HepG2 (cell line): ENCODE data around the gene ZFP90. TPM values are rescaled to one million over a fixed set of nuclear protein-coding genes. Genes with fewer than 3 reads are reported as not detected.

Experiments
- FOSL1 ChIP-seq: sonication (generic); formaldehyde crosslinking; IDR thresholded peaks from 2 replicates; pipeline ENCODE4 v1.9.0; 2021; ENCODE audit warnings: missing genetic modification reagents, borderline replicate concordance
- HDAC2 ChIP-seq: sonication (generic); formaldehyde crosslinking; IDR thresholded peaks from 2 replicates; pipeline ENCODE4 v1.4.0; 2020; ENCODE audit warnings: missing genetic modification reagents
- MAFF ChIP-seq: IDR thresholded peaks from 2 replicates; pipeline ENCODE4 v1.6.1; 2011; ENCODE audit warnings: low read depth, low read length, improper control_type of control experiment
- PPARG ChIP-seq: conservative IDR thresholded peaks from 2 replicates; pipeline ENCODE4 v1.6.1; 2016; ENCODE audit warnings: missing biosample characterization, missing genetic modification reagents
- TERF1 ChIP-seq: sonication (generic); formaldehyde crosslinking; IDR thresholded peaks from 2 replicates; pipeline ENCODE4 v1.8.0; 2022; ENCODE audit warnings: mild to moderate bottlenecking, missing genetic modification reagents, moderate library complexity
- ZFP41 ChIP-seq: sonication (generic); formaldehyde crosslinking; IDR thresholded peaks from 2 replicates; pipeline ENCODE4 v1.4.0; 2020; ENCODE audit warnings: mild to moderate bottlenecking, missing genetic modification reagents, borderline replicate concordance
- ZNF343 ChIP-seq: sonication (generic); formaldehyde crosslinking; IDR thresholded peaks from 2 replicates; pipeline ENCODE4 v1.4.0; 2020; ENCODE audit warnings: mild to moderate bottlenecking, missing genetic modification reagents
- polyA plus RNA-seq, 8 experiments: library from polyadenylated mRNA; depleted of rRNA in 3 of 8; stranded (reverse) in 7 of 8; unstranded in 1 of 8; fragments of >200 nt; fragmentation: Illumina TruSeq in 4 of 8; extraction: Trizol in 4 of 8; gene quantifications; 2 replicates each; pipeline versions ENCODE4 v1.2.1 to v1.2.3, GENCODE V29; 2011 to 2016; ENCODE audit warnings: low read depth in 4 of 8, missing spikeins in 1 of 8, mixed read lengths in 1 of 8; ENCODE audit not compliant: insufficient read depth in 1 of 8
- total RNA-seq, 5 experiments: library from RNA; depleted of rRNA; stranded (reverse); fragments of >200 nt; fragmentation: Illumina TruSeq; extraction: Trizol; gene quantifications; 2 replicates each; pipeline ENCODE4 v1.2.3, GENCODE V29; 2016; ENCODE audit warnings: low read depth in 1 of 5
- TF ChIP-seq, protein P1 (sequence below), 2 experiments: sonication (generic) in 1 of 2; formaldehyde crosslinking in 1 of 2; IDR thresholded peaks; 2 replicates each; pipeline versions ENCODE4 v1.4.0 to v1.6.1; 2018 to 2020; ENCODE audit warnings: missing genetic modification reagents in 2 of 2, borderline replicate concordance in 1 of 2, low read depth in 1 of 2, mild to moderate bottlenecking in 1 of 2, missing biosample characterization in 1 of 2

Gene ZFP90
- total and polyA plus RNA-seq, 2 of the 13 experiments (the other 11 are each of a cell fraction or from before 2014, with no cell fraction given) = 17.6 to 18.9 TPM

- TF ChIP-seq, protein P1, sequence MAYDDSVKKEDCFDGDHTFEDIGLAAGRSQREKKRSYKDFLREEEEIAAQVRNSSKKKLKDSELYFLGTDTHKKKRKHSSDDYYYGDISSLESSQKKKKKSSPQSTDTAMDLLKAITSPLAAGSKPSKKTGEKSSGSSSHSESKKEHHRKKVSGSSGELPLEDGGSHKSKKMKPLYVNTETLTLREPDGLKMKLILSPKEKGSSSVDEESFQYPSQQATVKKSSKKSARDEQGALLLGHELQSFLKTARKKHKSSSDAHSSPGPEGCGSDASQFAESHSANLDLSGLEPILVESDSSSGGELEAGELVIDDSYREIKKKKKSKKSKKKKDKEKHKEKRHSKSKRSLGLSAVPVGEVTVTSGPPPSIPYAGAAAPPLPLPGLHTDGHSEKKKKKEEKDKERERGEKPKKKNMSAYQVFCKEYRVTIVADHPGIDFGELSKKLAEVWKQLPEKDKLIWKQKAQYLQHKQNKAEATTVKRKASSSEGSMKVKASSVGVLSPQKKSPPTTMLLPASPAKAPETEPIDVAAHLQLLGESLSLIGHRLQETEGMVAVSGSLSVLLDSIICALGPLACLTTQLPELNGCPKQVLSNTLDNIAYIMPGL (CRISPR knock-in tag; IDR thresholded peaks at IDR 0.05; ENCODE audit: borderline replicate concordance in 1 of 2, low read depth in 1 of 2) = peak; percentile 82 to 83; a peak in 3 of 4 replicates
- peak; percentile 63; the same call in 1 of the 2 replicates for TF ChIP-seq ZNF343
- 0 out of 2 replicates have a peak, but pooled peaks have one; percentile 63 for TF ChIP-seq PPARG (CRISPR knock-in tag)
- TF ChIP-seq MAFF = no peak
- no peak for TF ChIP-seq FOSL1 (CRISPR knock-in tag)
- no peak for TF ChIP-seq TERF1
- TF ChIP-seq HDAC2 = peak; percentile 14; the same call in 1 of the 2 replicates
- TF ChIP-seq ZFP41 (CRISPR knock-in tag) = peak; percentile 58; the same call in 1 of the 2 replicates
Measured at GRCh38 chr16:68590201-68590994, 51.3 kb downstream of the ZFP90 start (continued).
